GM20000 (cell line): ENCODE results near the gene SLAMF6.
A peak's percentile ranks its signal among the peaks of the same experiment; 100 is the strongest.
"Not testable (repeated sequence)": the region's sequence is repeated elsewhere in the genome, so short reads cannot be mapped to it uniquely, and the experiment has no call there.

Experiments
- DNase-seq: peaks from one replicate; pipeline ENCODE4 v3.0.0; 2012; ENCODE audit warnings: low spot score
- CTCF ChIP-seq: IDR thresholded peaks from 2 replicates; pipeline ENCODE4 v1.5.1; 2012; ENCODE audit warnings: mild to moderate bottlenecking, control low read depth; ENCODE audit errors: extremely low read depth, missing control alignments

The SLAMF6 gene

GRCh38 chr1:160522136-160522535 is 919 bp downstream of the SLAMF6 start:
- peak; percentile 3 for DNase-seq
- no peak for TF ChIP-seq CTCF

DNA sequence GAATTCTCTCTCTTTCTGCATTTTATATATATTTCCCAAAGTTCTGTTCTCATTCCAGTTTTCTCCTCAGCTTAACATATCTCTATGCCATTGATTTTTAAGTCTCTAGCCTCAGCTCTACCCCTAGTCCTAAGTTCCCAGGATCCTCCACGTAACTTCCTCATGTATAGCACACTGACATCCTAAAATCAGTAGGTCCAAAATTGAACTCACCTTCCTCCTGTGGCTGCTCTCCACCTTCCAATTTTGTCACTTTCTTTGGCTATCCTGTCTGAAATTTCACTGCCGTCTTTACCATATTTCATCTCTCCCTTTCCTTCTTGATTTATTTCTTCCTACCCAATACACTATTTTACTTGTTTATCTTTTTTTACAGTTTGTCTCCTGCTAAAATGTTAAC is 1.5 kb downstream of the SLAMF6 start:
- DNase-seq: peak; percentile 3
- TF ChIP-seq CTCF: no peak

DNA sequence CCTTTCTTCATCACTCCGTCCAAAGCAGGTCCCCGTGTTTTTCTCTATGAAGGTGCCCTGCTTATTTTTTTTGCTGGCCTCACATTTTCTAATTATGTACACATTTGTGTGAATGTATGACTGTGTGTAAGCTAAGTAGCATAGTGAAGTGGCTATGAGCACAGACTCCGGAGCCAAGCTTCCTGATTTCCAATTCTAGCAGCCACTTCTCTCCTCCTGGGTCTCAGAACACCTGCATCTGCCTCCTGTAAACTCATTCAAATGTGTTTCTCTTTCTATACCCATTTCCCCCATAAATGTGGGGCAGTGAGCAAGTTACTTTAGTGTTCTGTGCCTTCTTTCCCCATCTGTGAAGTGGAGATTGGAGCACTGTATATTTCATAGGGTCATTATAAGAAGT is 2.1 kb downstream of the SLAMF6 start:
- no peak for TF ChIP-seq CTCF

DNA sequence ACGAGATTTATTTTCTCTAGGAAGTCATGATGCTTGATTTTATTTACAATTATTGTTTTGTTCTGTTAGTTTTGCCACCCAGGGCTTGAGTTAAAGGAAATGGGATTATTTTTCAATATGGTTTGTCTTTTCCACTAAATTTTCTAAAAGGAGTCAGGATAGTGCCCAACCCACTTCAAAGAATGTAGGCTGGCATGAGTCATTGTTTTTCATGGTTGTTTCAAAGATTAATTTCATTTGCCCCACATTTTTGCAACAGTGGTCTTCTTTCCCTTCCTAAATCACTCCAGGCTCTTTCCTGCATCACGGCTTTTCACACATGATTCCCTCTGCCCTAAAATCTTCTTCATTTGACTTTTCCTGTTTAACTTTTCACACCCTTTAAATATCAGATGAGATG is 2.5 kb downstream of the SLAMF6 start:
- DNase-seq: no peak

More for the DNA sequence above, 2.1 kb downstream of the SLAMF6 start:
- DNase-seq: peak; percentile 5

GRCh38 chr1:160519642-160520435 is 3.2 kb downstream of the SLAMF6 start:
- peak; percentile 8 for DNase-seq
- TF ChIP-seq CTCF: no peak

More for the DNA sequence above, 2.5 kb downstream of the SLAMF6 start:
- TF ChIP-seq CTCF: no peak

DNA sequence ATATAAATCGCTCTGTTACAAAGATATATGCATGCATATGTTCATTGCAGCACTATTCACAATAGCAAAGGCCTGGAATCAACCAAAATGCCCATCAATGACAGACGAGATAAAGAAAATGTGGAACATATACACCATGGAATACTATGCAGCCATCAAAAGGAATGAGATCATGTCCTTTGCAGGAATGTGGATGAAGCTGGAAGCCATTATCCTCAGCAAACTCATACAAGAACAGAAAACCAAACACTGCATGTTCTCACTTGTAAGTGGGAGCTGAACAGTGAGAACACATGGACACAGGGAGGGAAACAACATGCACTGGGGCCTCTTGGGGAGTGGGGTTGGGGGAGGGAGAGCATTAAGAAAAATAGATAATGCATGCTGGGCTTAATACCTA is 5.5 kb downstream of the SLAMF6 start:
- DNase-seq: not testable (repeated sequence)

GRCh38 chr1:160515908-160516307 is 7.1 kb downstream of the SLAMF6 start:
- not testable (repeated sequence) for DNase-seq

DNA sequence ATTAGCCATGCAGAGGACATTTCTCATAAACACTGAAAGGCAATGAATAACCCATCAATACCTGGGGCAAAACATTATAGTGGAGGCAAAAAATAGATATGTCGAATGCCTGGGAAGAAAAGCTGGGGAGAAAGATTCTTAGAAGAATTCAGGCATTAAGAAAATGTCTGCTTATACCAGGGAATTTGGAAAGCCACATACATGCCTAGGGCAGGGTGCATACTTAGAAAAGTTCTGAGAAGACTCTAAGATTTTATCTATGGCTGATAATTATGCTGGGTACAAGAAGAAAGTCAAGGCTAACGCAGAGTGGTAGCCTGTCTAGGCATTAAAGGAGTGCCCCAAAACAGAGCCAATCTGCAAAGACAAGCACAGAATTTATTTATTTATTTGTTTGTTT is 18.4 kb downstream of the SLAMF6 start:
- no peak for DNase-seq
- TF ChIP-seq CTCF: no peak

GRCh38 chr1:160503087-160503486 is 20.0 kb downstream of the SLAMF6 start:
- no peak for TF ChIP-seq CTCF
- DNase-seq: no peak
